ENCODE measurements around the gene ARHGAP24. TPM values are rescaled to one million over a fixed set of nuclear protein-coding genes. Genes with fewer than 3 reads are reported as not detected.

The ARHGAP24 gene
- total RNA-seq, 1 donor from 2014 or later, result 17.8 TPM

- Mint-ChIP-seq H3K27me3 (no peaks in the 10 kb centered on the region), H3K27ac (no peak overlapping the region), H3K4me1 (ENCODE audit: low read depth) (peaks cover 3% of the 10 kb centered on the region), H3K9me3 (ENCODE audit: low read depth) (peaks cover 18% of the 10 kb centered on the region), H3K4me3 (ENCODE audit: low read depth) (no peak overlapping the region), H3K36me3 (ENCODE audit: insufficient read depth) (peaks cover 24% of the 10 kb centered on the region)
- no peak for TF ChIP-seq CTCF (IDR thresholded peaks at IDR 0.05; ENCODE audit: unreplicated experiment)
- DNase-seq (ENCODE audit: low spot score, unreplicated experiment), result no peak
Measured at GRCh38 chr4:85854546-85854945, 379.6 kb downstream of the ARHGAP24 start.

- Mint-ChIP-seq H3K27ac (no peak overlapping the region), H3K9me3 (ENCODE audit: low read depth) (peaks cover under 1% of the 10 kb centered on the region), H3K27me3 (no peaks in the 10 kb centered on the region), H3K4me3 (ENCODE audit: low read depth) (no peak overlapping the region), H3K36me3 (ENCODE audit: insufficient read depth) (peaks cover 2% of the 10 kb centered on the region), H3K4me1 (ENCODE audit: low read depth) (peaks cover 2% of the 10 kb centered on the region)
- no peak for DNase-seq (ENCODE audit: low spot score, unreplicated experiment)
- TF ChIP-seq CTCF (IDR thresholded peaks at IDR 0.05; ENCODE audit: unreplicated experiment), result no peak
Measured at GRCh38 chr4:85860066-85860740, 385.3 kb downstream of the ARHGAP24 start.

DNA sequence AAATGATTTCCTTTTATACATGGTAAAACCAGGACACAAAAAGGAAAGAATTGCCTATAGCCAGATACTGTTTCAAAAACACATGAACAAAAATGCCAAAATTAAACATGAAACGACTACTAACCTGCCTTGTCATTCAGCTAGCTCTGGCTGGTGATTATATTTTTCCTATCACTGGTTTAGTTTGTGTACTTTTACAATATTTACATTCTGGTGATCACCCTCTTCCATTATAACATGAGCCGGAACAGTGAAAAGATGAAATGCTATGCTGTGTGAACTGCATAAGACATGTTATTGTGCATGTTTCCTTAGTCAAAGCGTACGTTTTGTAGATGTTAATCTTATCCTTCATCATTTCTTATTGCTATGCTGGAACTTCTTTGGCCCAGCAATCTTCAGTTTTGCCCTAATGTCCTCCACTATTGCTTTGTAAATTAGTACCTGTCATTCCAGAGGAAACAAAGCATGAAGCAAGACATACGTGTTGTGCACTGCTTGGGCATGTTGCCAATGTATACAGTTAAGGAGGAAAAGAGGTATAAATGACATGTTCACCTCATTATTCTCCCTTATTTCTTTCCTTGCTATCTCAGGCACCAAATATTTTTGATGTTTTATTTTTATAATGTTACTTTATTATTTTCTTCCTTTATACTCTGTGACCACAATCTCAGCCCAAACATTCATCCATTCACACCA, 386.3 kb downstream of the ARHGAP24 start:
- no peak for TF ChIP-seq CTCF (IDR thresholded peaks at IDR 0.05; ENCODE audit: unreplicated experiment)
- peaks cover 2% of the 10 kb centered on the region for H3K4me1 Mint-ChIP-seq (ENCODE audit: low read depth)
- H3K27me3 Mint-ChIP-seq, result no peaks in the 10 kb centered on the region
- H3K4me3 Mint-ChIP-seq (ENCODE audit: low read depth), result no peak overlapping the region
- no peaks in the 10 kb centered on the region for H3K36me3 Mint-ChIP-seq (ENCODE audit: insufficient read depth)
- no peak for DNase-seq (ENCODE audit: low spot score, unreplicated experiment)
- H3K9me3 Mint-ChIP-seq (ENCODE audit: low read depth), result no peaks in the 10 kb centered on the region
- no peak overlapping the region for H3K27ac Mint-ChIP-seq

DNA sequence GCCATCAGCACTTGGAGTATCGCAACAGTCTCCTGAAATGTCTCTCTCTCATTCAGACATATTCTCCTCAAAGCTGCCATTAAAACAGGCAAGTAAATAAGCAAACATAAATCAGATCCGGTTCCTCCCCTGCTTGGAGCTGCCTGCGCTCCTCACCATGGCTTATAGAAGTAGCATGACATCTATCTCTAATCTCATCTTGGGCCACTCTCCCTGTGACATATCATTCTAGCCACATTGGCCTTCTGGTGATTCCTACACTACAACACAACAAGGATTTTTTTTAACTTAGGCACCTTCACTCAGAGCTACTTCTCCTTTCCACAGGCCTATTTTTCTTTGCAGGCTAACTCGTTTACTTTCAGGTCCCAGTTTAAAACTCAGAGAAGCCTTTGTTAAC, 387.9 kb downstream of the ARHGAP24 start:
- Mint-ChIP-seq H3K27ac (no peak overlapping the region), H3K27me3 (no peaks in the 10 kb centered on the region), H3K4me1 (ENCODE audit: low read depth) (peaks cover 11% of the 10 kb centered on the region), H3K9me3 (ENCODE audit: low read depth) (no peaks in the 10 kb centered on the region), H3K4me3 (ENCODE audit: low read depth) (no peak overlapping the region), H3K36me3 (ENCODE audit: insufficient read depth) (no peaks in the 10 kb centered on the region)
- TF ChIP-seq CTCF (IDR thresholded peaks at IDR 0.05; ENCODE audit: unreplicated experiment), result no peak
- no peak for DNase-seq (ENCODE audit: low spot score, unreplicated experiment)

DNA sequence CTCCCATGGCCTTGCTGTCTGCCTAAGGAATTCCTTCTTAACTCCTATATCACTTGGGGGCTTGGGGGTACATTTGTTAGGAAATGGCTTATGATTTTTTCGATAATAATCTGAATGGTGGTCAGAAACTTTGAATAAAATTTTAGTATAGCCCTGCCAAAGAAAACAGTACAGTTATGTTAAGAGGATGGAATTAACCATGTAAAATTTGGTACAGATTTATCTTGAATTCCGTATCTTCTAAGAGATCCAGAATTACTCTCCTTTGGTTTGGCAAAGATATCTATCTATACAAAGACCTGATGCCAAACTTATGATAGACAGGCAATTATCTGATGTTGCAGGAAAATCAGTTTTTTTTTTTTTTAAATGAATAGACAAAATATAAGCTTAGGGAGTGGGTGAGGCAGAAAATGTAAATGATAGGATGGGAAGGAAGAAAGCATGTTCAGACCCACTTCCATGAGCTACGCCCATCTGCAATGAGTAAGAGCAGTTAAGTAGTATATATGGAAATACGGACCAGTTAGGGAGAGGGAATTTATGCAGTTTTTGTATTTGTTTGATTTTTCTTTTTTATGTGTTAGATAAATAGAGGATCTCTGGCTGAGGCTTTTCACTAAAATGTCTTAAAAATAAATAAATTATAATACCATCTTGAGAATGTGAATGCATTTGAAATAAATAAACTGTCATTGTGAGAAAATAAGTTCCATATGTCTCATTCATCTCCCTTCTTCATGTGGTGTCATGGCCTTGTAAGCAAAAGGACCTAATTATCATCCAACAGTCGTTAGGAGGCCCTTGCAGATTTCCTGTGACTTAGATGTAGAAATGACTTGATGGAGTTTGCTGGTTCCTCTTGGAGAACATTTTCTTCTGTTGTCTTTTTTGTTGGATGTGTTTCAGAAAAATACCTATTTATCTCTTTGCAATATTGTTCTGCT, 389.6 kb downstream of the ARHGAP24 start:
- no peak overlapping the region for H3K27ac Mint-ChIP-seq
- no peaks in the 10 kb centered on the region for H3K27me3 Mint-ChIP-seq
- DNase-seq (ENCODE audit: low spot score, unreplicated experiment), result no peak
- TF ChIP-seq CTCF (IDR thresholded peaks at IDR 0.05; ENCODE audit: unreplicated experiment), result no peak
- H3K4me1 Mint-ChIP-seq (ENCODE audit: low read depth), result peaks cover 20% of the 10 kb centered on the region
- H3K9me3 Mint-ChIP-seq (ENCODE audit: low read depth), result no peaks in the 10 kb centered on the region
- H3K36me3 Mint-ChIP-seq (ENCODE audit: insufficient read depth), result no peaks in the 10 kb centered on the region
- no peak overlapping the region for H3K4me3 Mint-ChIP-seq (ENCODE audit: low read depth)

Measured in progenitor cell of endocrine pancreas (in vitro differentiated cells).